ENCODE measurements around the gene C16orf89. TPM values are rescaled to one million over a fixed set of nuclear protein-coding genes. Genes with fewer than 3 reads are reported as not detected.
"Not testable (repeated sequence)": the region's sequence is repeated elsewhere in the genome, so short reads cannot be mapped to it uniquely, and the experiment has no call there.

The C16orf89 gene
- total RNA-seq, 1 experiment from 2014 or later = 0.49 TPM

DNA sequence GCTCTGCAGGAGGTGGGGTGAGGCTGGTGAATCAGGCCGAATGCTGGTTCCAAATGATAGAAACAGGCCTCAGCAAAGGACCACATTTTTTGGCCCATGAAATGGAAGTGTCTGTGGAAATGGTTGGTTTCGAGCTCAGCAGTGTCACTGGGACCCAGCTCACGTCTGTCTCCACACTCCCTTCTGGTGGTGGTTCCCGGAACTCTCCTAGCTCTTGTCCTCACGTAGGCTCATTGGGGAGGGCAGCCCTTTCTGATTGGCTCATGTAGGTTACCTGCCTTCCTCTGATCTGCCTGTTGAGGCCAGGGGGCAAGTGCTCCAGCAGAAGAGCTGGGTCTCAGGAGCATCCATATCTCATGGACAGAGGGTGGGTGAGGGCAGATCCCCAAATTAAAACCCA is 9.9 kb upstream of the C16orf89 start:
- intact Hi-C loops (cut with micrococcal nuclease) = no loop called here
- no peak for DNase-seq (ENCODE audit: low read depth, low spot score)
- CTCF ChIA-PET = interaction anchor here (1.3 to 1.4 kb wide), 2 partner anchors 9 to 17 kb away, joined by 3 to 4 read pairs; no protein-coding TSS in a partner anchor

GRCh38 chr16:5073771-5074170 is 8.0 kb upstream of the C16orf89 start:
- H3K4me1 ChIP-seq (ENCODE audit: control insufficient read depth in 1 of 2, insufficient read depth in 2 of 2, low read length in 2 of 2) = peaks cover 4 to 16% of the 10 kb centered on the region in 2 experiments; a peak in 3 of 4 replicates
- DNase-seq (ENCODE audit: low read depth, low spot score); POLR2A ChIA-PET; CTCF ChIA-PET; H4K20me1 ChIP-seq (ENCODE audit: insufficient read depth); intact Hi-C loops (cut with micrococcal nuclease); BruUV-seq (replicated peaks); H3K27ac ChIP-seq (ENCODE audit: low read depth, low read length); H3K4me3 ChIP-seq (replicated peaks in 1 of 2; ENCODE audit: low read depth in 1 of 2, low read length in 2 of 2); RAD21 ChIA-PET (ENCODE audit: low non-redundant PET in 1 of 2, low total read pairs in 2 of 2, uncharacterized antibody in 2 of 2, unreplicated experiment in 2 of 2); H3K9me3 ChIP-seq (ENCODE audit: control insufficient read depth in 1 of 2, insufficient read depth in 1 of 2, low read depth in 1 of 2, low read length in 2 of 2); H3K9ac ChIP-seq (ENCODE audit: low read length); H3K4me2 ChIP-seq (ENCODE audit: low read length); H2AFZ ChIP-seq (ENCODE audit: low read depth, low read length, poor library complexity, severe bottlenecking); H3K9me2 ChIP-seq (ENCODE audit: insufficient read depth); ATAC-seq; H3K27me3 ChIP-seq (ENCODE audit: insufficient read depth, low read length): not testable (repeated sequence)
- peaks cover 0 to 13% of the 10 kb centered on the region in 2 experiments; a peak in 2 of 4 replicates for H3K36me3 ChIP-seq (ENCODE audit: control insufficient read depth in 1 of 2, insufficient read depth in 2 of 2, low read length in 2 of 2)
- peaks cover 33% of the 10 kb centered on the region for H3K79me2 ChIP-seq (ENCODE audit: insufficient read depth, low read length)

More for the DNA sequence above, 9.9 kb upstream of the C16orf89 start:
- no peaks in the 10 kb centered on the region for H3K27me3 ChIP-seq (ENCODE audit: insufficient read depth, low read length)
- peaks cover 33% of the 10 kb centered on the region for H3K79me2 ChIP-seq (ENCODE audit: insufficient read depth, low read length)
- BruUV-seq (replicated peaks) = no TSS peak
- no peak overlapping the region for H2AFZ ChIP-seq (ENCODE audit: low read depth, low read length, poor library complexity, severe bottlenecking)
- H3K9me2 ChIP-seq (ENCODE audit: insufficient read depth) = no peaks in the 10 kb centered on the region
- H3K9me3 ChIP-seq (ENCODE audit: control insufficient read depth in 1 of 2, insufficient read depth in 1 of 2, low read depth in 1 of 2, low read length in 2 of 2) = no peaks in the 10 kb centered on the region
- POLR2A ChIA-PET = no interaction called here
- ATAC-seq = peak; percentile 39; the same call in 1 of the 2 replicates
- RAD21 ChIA-PET (ENCODE audit: low non-redundant PET in 1 of 2, low total read pairs in 2 of 2, uncharacterized antibody in 2 of 2, unreplicated experiment in 2 of 2) = no interaction called here
- H3K4me2 ChIP-seq (ENCODE audit: low read length) = no peak overlapping the region
- peaks cover 0 to 13% of the 10 kb centered on the region in 2 experiments; a peak in 3 of 4 replicates for H3K36me3 ChIP-seq (ENCODE audit: control insufficient read depth in 1 of 2, insufficient read depth in 2 of 2, low read length in 2 of 2)
- H3K4me3 ChIP-seq (replicated peaks in 1 of 2; ENCODE audit: low read depth in 1 of 2, low read length in 2 of 2) = no peak overlapping the region
- H3K27ac ChIP-seq (ENCODE audit: low read depth, low read length) = no peak overlapping the region
- H3K9ac ChIP-seq (ENCODE audit: low read length) = no peak overlapping the region
- no peaks in the 10 kb centered on the region for H4K20me1 ChIP-seq (ENCODE audit: insufficient read depth)
- no peak for TF ChIP-seq POLR2A (IDR thresholded peaks at IDR 0.05; ENCODE audit: borderline replicate concordance, extremely low read depth, insufficient read depth, insufficient read length)
- TF ChIP-seq, protein P1, sequence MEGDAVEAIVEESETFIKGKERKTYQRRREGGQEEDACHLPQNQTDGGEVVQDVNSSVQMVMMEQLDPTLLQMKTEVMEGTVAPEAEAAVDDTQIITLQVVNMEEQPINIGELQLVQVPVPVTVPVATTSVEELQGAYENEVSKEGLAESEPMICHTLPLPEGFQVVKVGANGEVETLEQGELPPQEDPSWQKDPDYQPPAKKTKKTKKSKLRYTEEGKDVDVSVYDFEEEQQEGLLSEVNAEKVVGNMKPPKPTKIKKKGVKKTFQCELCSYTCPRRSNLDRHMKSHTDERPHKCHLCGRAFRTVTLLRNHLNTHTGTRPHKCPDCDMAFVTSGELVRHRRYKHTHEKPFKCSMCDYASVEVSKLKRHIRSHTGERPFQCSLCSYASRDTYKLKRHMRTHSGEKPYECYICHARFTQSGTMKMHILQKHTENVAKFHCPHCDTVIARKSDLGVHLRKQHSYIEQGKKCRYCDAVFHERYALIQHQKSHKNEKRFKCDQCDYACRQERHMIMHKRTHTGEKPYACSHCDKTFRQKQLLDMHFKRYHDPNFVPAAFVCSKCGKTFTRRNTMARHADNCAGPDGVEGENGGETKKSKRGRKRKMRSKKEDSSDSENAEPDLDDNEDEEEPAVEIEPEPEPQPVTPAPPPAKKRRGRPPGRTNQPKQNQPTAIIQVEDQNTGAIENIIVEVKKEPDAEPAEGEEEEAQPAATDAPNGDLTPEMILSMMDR (IDR thresholded peaks at IDR 0.05 in 2 of 3, conservative IDR thresholded peaks at IDR 0.05 in 1 of 3; ENCODE audit: borderline replicate concordance in 1 of 3, insufficient read depth in 1 of 3, low read depth in 2 of 3, low read length in 2 of 3) = 0 out of 6 replicates have a peak, but pooled peaks of 1 of the 3 experiments have one; percentile 13
- peaks cover 4 to 16% of the 10 kb centered on the region in 2 experiments; a peak in 3 of 4 replicates for H3K4me1 ChIP-seq (ENCODE audit: control insufficient read depth in 1 of 2, insufficient read depth in 2 of 2, low read length in 2 of 2)
